Thoracic aorta (tissue), 2 donors: ENCODE results near the gene PLXDC1. TPM values are rescaled to one million over a fixed set of nuclear protein-coding genes. Genes with fewer than 3 reads are reported as not detected.

ENCODE experiments used
- ATAC-seq: fragments of 150-250 bp; one replicate; pipeline ENCODE4 v1.8.0; 2017; ENCODE audit warnings: low read depth; ENCODE audit not compliant: insufficient number of reproducible peaks, low FRiP score
- DNase-seq: peaks from one replicate; pipeline ENCODE4 v3.0.0-alpha.2; 2020; ENCODE audit warnings: low spot score
- H3K27ac ChIP-seq, 2 donors: fragments of 200-600 bp; sonication (generic); 1 replicate in 1 of 2; 2 replicates in 1 of 2; pipeline ENCODE4 v1.5.1; 2016; ENCODE audit warnings: mild to moderate bottlenecking in 2 of 2, moderate library complexity in 2 of 2
- H3K27me3 ChIP-seq: fragments of 200-600 bp; sonication (generic); replicated peaks from 2 replicates; pipeline ENCODE4 v1.6.0; 2016; ENCODE audit warnings: mild to moderate bottlenecking; ENCODE audit not compliant: insufficient read depth
- H3K36me3 ChIP-seq: fragments of 200-600 bp; sonication (generic); one replicate; pipeline ENCODE4 v1.5.1; 2016
- H3K4me1 ChIP-seq, 2 donors: fragments of 200-600 bp; sonication (generic); 1 replicate in 1 of 2; 2 replicates in 1 of 2; pipeline versions ENCODE4 v1.5.1 to v1.6.0; 2016; ENCODE audit warnings: low read depth in 2 of 2, mild to moderate bottlenecking in 1 of 2; ENCODE audit not compliant: control insufficient read depth in 1 of 2
- H3K4me3 ChIP-seq: fragments of 200-600 bp; sonication (generic); 2 replicates; pipeline ENCODE4 v1.5.1; 2016; ENCODE audit warnings: mild to moderate bottlenecking
- H3K9me3 ChIP-seq: fragments of 200-600 bp; sonication (generic); 2 replicates; pipeline ENCODE4 v1.5.1; 2016
- total RNA-seq, 2 donors: library from RNA; depleted of rRNA; stranded (reverse); fragments of >200 nt; gene quantifications; one replicate each; pipeline versions ENCODE4 v1.1.0 to v1.2.3, GENCODE V29; 2016
- TF ChIP-seq, protein P1 (sequence below): fragments of 200-600 bp; sonication (generic); IDR thresholded peaks from one replicate; pipeline ENCODE4 v1.5.1; 2019; ENCODE audit warnings: antibody characterized with exemption

The PLXDC1 gene
- total RNA-seq, 2 donors from 2014 or later: 7.0 to 13.9 TPM

DNA sequence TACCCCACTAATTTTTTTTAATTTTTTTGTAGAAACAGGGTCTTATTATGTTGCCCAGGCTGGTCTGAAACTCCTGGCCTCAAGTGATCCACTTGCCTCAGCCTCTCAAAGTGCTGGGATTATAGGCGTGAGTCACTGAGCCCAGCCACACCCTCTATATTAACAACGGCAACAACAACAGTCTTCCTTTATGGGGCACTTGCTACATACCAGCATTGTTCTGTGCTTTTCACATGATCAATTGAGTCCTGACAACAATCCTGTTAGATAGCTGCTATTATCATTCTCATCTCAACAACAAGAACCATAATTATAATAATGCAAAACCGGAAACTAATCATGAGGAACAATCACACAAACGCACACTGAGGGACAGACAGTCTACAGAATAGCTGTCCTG is 27.1 kb upstream of the PLXDC1 start:
- H3K4me1 ChIP-seq: peaks cover 0 to 12% of the 10 kb centered on the region in 2 donors
- ATAC-seq (no peak), DNase-seq (no peak)
- TF ChIP-seq, protein P1, sequence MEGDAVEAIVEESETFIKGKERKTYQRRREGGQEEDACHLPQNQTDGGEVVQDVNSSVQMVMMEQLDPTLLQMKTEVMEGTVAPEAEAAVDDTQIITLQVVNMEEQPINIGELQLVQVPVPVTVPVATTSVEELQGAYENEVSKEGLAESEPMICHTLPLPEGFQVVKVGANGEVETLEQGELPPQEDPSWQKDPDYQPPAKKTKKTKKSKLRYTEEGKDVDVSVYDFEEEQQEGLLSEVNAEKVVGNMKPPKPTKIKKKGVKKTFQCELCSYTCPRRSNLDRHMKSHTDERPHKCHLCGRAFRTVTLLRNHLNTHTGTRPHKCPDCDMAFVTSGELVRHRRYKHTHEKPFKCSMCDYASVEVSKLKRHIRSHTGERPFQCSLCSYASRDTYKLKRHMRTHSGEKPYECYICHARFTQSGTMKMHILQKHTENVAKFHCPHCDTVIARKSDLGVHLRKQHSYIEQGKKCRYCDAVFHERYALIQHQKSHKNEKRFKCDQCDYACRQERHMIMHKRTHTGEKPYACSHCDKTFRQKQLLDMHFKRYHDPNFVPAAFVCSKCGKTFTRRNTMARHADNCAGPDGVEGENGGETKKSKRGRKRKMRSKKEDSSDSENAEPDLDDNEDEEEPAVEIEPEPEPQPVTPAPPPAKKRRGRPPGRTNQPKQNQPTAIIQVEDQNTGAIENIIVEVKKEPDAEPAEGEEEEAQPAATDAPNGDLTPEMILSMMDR: no peak
- H3K4me3 ChIP-seq: no peak overlapping the region
- H3K9me3 ChIP-seq: no peaks in the 10 kb centered on the region
- H3K36me3 ChIP-seq: peaks cover 30% of the 10 kb centered on the region
- peak overlapping the region in 1 of 2 donors; percentile 5 for H3K27ac ChIP-seq
- no peaks in the 10 kb centered on the region for H3K27me3 ChIP-seq

GRCh38 chr17:39177256-39177655 is 25.8 kb upstream of the PLXDC1 start:
- H3K27ac ChIP-seq: peak overlapping the region in 1 of 2 donors; percentile 5
- H3K36me3 ChIP-seq: peaks cover 25% of the 10 kb centered on the region
- no peak for ATAC-seq
- H3K9me3 ChIP-seq: no peaks in the 10 kb centered on the region
- H3K4me3 ChIP-seq: no peak overlapping the region
- DNase-seq: no peak
- TF ChIP-seq, protein P1: no peak
- peaks cover 0 to 12% of the 10 kb centered on the region in 2 donors for H3K4me1 ChIP-seq
- no peaks in the 10 kb centered on the region for H3K27me3 ChIP-seq

- peaks cover 19% of the 10 kb centered on the region for H3K36me3 ChIP-seq
- H3K27me3 ChIP-seq: no peaks in the 10 kb centered on the region
- no peak overlapping the region for H3K4me3 ChIP-seq
- no peak overlapping the region for H3K27ac ChIP-seq
- no peak for ATAC-seq
- no peaks in the 10 kb centered on the region for H3K9me3 ChIP-seq
- TF ChIP-seq, protein P1: no peak
- H3K4me1 ChIP-seq: peaks cover 0 to 12% of the 10 kb centered on the region in 2 donors
- no peak for DNase-seq
Measured at GRCh38 chr17:39175695-39176093, 24.3 kb upstream of the PLXDC1 start.

DNA sequence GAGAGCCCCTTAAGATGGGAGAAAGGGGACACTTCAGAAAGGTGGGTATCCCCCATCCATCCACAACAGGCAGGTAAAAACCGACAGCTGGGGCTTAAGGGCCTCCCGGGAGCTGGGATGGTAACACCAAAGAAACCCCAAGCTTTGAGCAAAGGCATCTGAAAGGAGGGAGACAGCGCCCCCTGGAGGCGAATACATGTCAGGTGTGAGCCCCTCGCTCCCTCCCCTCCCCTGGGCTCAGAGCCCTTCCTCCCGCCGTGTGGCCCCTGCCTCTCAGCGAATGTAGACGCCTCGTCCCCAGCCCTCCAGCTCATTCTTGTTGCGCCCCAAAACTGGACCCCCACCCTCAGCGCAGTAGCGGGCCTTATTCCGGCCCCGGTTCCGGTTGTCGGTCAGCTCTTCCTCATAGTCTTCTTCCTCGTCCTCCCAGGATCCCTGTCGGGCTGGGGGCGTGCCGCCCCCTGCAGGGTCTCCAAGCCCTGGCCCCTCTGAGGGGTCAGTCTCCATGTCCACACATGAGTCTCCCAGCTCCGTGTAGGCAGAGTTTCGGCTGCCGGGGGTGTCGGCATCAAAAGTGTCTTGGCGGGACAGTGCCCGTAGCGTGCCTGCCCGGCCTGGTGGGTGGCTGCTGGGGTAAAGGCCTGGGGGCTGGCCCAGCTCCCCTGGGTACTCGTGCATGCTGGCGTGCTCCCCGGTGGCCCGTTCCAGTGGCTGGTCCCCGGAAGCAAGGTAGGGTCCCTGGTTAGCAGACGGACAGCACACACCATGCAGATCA is 23.7 kb upstream of the PLXDC1 start:
- H3K27ac ChIP-seq: no peak overlapping the region
- H3K4me3 ChIP-seq: no peak overlapping the region
- peaks cover 0 to 12% of the 10 kb centered on the region in 2 donors for H3K4me1 ChIP-seq
- H3K9me3 ChIP-seq: no peaks in the 10 kb centered on the region
- TF ChIP-seq, protein P1: peak; percentile 86
- ATAC-seq (no peak), DNase-seq (no peak)
- H3K27me3 ChIP-seq: no peaks in the 10 kb centered on the region
- peaks cover 19% of the 10 kb centered on the region for H3K36me3 ChIP-seq

GRCh38 chr17:39173526-39174274 is 22.3 kb upstream of the PLXDC1 start:
- ATAC-seq (no peak), DNase-seq (no peak)
- no peak overlapping the region for H3K27ac ChIP-seq

More at GRCh38 chr17:39173526-39174274, 22.3 kb upstream of the PLXDC1 start:
- H3K4me3 ChIP-seq: no peak overlapping the region
- no peaks in the 10 kb centered on the region for H3K27me3 ChIP-seq
- no peaks in the 10 kb centered on the region for H3K9me3 ChIP-seq
- peaks cover 0 to 12% of the 10 kb centered on the region in 2 donors for H3K4me1 ChIP-seq
- TF ChIP-seq, protein P1: no peak
- peaks cover 16% of the 10 kb centered on the region for H3K36me3 ChIP-seq
